ENCODE results near the gene BCAN. TPM values are rescaled to one million over a fixed set of nuclear protein-coding genes. Genes with fewer than 3 reads are reported as not detected.

The BCAN gene
- total RNA-seq, 1 donor from 2014 or later: not detected

DNA sequence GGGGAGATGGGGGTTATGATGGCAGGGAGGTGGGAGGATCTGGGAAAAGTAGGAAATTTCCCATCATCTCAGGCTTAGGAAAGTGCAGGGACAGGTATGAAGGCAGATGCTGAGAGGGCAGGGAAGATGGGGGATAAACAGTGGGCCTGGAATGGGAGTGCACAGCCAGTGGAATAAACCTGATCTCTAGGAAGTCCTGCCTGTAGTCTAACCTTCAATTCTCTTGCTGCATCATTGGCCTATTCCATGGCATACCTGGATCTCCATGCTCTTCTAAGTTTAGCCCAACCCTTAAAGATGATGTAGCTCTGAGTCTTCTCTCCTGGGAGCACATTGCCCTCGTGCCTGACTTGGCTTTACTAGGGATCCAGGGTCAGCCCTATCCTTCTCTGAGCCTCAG is 2.7 kb downstream of the BCAN start:
- ATAC-seq: no peak

DNA sequence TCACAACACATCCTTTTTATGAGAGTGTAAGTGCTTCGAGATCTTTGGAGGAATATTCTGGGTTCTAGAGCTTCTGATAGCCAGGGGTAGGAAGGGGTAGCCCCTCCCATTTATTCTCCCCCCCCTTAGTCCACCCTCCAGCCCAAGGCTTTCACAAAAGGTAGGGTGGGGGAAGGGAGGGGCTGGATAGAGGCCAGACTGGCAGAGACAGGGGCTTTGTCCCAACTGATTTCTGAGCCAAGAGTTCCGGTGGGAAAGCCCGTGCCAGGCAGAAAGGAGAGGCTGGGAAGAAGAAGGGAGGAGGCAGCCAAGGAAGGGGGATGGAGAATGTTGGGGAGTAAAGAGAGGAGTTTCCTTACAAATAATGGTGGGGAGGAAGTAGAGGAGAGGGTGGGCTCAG is 3.1 kb downstream of the BCAN start:
- ATAC-seq: no peak

- no peak for ATAC-seq
Measured at GRCh38 chr1:156645666-156646065, 3.7 kb downstream of the BCAN start.

DNA sequence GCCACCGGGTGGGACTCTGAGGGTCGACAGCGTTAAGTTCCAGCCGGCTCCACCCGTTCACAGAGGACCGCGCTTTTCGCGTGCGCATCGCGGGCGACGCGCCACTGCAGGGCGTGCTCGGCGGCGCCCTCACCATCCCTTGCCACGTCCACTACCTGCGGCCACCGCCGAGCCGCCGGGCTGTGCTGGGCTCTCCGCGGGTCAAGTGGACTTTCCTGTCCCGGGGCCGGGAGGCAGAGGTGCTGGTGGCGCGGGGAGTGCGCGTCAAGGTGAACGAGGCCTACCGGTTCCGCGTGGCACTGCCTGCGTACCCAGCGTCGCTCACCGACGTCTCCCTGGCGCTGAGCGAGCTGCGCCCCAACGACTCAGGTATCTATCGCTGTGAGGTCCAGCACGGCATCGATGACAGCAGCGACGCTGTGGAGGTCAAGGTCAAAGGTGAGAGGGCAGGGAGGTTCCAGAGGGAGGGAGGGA is 4.9 kb downstream of the BCAN start:
- no peak for ATAC-seq

- ATAC-seq: no peak
Measured at GRCh38 chr1:156647351-156647750, 5.4 kb downstream of the BCAN start.

- no peak for ATAC-seq
Measured at GRCh38 chr1:156648496-156648895, 6.6 kb downstream of the BCAN start.

DNA sequence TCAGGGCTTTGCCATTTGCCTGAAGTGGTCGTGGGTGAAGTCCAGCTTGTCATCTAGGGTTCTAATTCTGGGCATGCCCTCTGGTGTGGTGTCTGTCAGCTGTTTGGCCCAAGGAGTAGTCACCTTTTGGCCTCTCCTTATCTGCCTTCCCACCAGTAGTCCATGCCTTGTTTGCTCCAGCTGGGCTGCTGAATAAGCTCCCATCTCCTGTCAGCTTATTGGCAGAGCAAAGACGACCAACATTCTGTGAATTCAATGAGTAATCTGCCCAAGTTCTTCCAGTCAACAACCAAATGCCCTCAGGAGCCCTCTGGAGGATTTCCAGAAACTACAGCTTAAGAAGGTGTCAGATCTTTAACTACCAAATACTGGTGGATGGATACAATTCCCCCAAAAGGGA is 7.0 kb downstream of the BCAN start:
- no peak for ATAC-seq

- ATAC-seq: no peak
Measured at GRCh38 chr1:156652131-156652991, 10.4 kb downstream of the BCAN start.

- no peak for ATAC-seq
Measured at GRCh38 chr1:156652992-156653355, 11.1 kb downstream of the BCAN start.

- no peak for ATAC-seq
Measured at GRCh38 chr1:156654700-156655099, 12.8 kb downstream of the BCAN start.

GRCh38 chr1:156655151-156655903 is 13.4 kb downstream of the BCAN start:
- ATAC-seq: no peak

- ATAC-seq: no peak
Measured at GRCh38 chr1:156655904-156656516, 14.1 kb downstream of the BCAN start.

GRCh38 chr1:156656806-156657740 is 15.2 kb downstream of the BCAN start:
- peak; percentile 10 for ATAC-seq

DNA sequence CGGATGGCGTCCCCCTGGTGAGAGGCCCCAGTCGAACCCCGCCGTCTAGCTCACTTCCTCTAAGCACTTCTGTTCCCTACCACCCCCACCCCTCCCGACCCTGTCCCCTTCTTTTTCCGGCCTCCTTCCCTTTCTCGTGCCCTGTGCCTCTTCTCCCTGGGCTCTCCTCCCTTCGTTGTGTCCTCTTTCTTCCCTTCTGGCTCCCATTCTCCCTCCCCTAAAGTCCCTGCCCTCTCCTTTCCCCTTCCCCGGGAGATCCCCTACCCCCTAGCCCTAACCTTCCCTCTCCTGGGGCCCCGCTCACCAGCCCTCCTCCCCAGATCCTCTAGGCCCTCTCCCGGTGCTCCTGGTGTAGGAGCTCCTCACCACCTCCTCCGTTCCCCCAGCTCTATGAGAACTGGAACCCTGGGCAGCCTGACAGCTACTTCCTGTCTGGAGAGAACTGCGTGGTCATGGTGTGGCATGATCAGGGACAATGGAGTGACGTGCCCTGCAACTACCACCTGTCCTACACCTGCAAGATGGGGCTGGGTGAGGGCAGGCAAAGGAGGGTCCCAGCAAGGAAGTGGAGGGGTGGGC is 15.9 kb downstream of the BCAN start:
- no peak for ATAC-seq

DNA sequence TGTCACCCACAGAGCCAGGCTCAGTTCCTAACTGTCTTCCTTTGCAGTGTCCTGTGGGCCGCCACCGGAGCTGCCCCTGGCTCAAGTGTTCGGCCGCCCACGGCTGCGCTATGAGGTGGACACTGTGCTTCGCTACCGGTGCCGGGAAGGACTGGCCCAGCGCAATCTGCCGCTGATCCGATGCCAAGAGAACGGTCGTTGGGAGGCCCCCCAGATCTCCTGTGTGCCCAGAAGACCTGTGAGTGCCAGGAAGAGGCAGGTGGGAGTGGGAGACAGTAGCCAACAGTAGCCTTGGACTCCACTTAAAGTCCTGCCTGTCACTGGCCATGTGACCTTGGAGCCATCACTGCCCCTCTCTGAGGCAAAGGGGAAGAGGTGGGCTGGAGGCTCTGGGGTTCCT is 16.6 kb downstream of the BCAN start:
- no peak for ATAC-seq

DNA sequence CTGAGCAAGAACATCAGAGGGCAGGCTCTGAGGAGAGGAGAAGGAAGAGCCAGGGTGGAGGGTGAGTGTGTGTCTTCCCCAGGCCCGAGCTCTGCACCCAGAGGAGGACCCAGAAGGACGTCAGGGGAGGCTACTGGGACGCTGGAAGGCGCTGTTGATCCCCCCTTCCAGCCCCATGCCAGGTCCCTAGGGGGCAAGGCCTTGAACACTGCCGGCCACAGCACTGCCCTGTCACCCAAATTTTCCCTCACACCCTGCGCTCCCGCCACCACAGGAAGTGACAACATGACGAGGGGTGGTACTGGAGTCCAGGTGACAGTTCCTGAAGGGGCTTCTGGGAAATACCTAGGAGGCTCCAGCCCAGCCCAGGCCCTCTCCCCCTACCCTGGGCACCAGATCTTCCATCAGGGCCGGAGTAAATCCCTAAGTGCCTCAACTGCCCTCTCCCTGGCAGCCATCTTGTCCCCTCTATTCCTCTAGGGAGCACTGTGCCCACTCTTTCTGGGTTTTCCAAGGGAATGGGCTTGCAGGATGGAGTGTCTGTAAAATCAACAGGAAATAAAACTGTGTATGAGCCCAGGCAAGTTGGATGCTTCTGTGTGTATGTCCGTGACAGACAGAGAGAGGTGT is 17.1 kb downstream of the BCAN start:
- ATAC-seq: no peak

- ATAC-seq: no peak
Measured at GRCh38 chr1:156659661-156659987, 17.7 kb downstream of the BCAN start.

DNA sequence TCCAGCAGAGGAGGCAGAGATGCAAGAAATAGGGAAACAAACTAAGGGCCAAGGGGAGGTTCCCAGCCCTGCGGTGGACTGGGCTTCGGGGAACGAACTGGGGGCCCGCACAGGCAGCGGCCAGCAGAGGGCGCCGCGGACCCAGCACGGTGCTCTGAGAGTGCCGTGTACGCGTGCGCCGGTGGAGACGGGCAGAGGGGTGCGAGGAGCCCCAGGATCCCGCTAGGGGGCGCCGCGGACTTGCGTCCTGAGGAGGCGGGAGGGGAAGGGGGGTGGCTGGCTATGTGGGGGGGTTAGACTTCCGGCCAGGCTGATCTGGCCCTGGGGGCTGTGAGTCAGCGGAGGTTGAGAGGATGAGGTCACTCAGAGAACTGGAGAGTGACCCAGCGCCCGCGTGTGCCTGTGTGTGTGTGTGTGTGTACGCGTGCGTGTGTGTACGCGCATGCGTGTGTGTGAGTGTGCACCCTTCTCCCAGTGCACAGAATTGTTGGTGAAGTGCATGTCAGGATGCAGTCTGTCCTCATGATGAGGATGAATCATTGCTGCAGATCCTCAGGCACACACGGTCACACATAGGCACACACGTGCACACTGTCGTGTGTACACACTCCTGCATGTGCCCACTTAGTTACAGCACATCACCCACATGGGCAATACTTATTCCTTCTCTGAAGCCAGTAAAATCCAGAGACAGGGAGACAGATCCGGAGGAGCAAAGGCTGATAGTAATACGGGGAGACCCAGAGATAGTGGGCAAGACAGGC is 18.3 kb downstream of the BCAN start:
- ATAC-seq: peak; percentile 89

- ATAC-seq: no peak
Measured at GRCh38 chr1:156660752-156661112, 18.8 kb downstream of the BCAN start.

- ATAC-seq: no peak
Measured at GRCh38 chr1:156662005-156662799, 20.3 kb downstream of the BCAN start.

Data from esophagus mucosa (tissue), 1 donor.